SK-N-SH (cell line): ENCODE data around the gene BTBD9.

Source experiments
- EP300 ChIP-seq, 2 experiments: IDR thresholded peaks; 2 replicates each; pipeline versions ENCODE4 v1.4.0 to v1.6.1; 2012; ENCODE audit warnings: borderline replicate concordance in 1 of 2, low read depth in 1 of 2, low read length in 1 of 2
- POLR2AphosphoS5 ChIP-seq: IDR thresholded peaks from 2 replicates; pipeline ENCODE4 v1.6.1; 2012; ENCODE audit warnings: low read depth, low read length
- RXRA ChIP-seq: IDR thresholded peaks from 2 replicates; pipeline ENCODE4 v1.4.0; 2012; ENCODE audit warnings: low read depth, mild to moderate bottlenecking, borderline replicate concordance
- SMC3 ChIP-seq: IDR thresholded peaks from 2 replicates; pipeline ENCODE4 v1.6.1; 2012; ENCODE audit warnings: low read depth, low read length, improper control_type of control experiment
- TCF12 ChIP-seq: IDR thresholded peaks from 2 replicates; pipeline ENCODE4 v1.4.0; 2012
- TF ChIP-seq, protein P1 (sequence below): IDR thresholded peaks from 2 replicates; pipeline ENCODE4 v1.6.1; 2012; ENCODE audit warnings: mild to moderate bottlenecking, low read depth, low read length, moderate library complexity
- TF ChIP-seq, protein P2 (sequence below): fragments of 200-600 bp; sonication (generic); IDR thresholded peaks from 2 replicates; pipeline ENCODE4 v1.6.1; 2017; ENCODE audit warnings: antibody characterized with exemption, mild to moderate bottlenecking, moderate library complexity
- TF ChIP-seq, protein P3 (sequence below): IDR thresholded peaks from 2 replicates; pipeline ENCODE4 v1.4.0; 2012; ENCODE audit warnings: low read depth, borderline replicate concordance

DNA sequence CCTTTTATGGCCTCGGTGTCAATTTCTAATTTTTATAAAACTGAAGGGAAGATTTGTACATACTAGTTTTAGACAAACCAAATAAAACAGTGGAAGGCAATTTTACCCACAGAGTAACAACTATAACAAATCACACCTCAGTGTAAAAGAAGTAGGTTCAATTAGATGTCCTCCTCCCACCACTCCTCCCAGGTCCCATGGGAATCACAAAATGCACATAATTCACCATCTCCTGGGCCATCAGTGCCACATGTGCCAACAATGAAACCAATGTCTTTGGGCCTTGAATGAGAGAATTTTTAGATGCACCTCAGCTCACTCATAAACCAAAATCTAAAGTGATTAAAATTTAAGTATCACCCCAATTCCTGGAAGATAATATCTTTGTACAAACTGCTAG lies 267.8 kb downstream of the BTBD9 start:
- TF ChIP-seq, protein P1, sequence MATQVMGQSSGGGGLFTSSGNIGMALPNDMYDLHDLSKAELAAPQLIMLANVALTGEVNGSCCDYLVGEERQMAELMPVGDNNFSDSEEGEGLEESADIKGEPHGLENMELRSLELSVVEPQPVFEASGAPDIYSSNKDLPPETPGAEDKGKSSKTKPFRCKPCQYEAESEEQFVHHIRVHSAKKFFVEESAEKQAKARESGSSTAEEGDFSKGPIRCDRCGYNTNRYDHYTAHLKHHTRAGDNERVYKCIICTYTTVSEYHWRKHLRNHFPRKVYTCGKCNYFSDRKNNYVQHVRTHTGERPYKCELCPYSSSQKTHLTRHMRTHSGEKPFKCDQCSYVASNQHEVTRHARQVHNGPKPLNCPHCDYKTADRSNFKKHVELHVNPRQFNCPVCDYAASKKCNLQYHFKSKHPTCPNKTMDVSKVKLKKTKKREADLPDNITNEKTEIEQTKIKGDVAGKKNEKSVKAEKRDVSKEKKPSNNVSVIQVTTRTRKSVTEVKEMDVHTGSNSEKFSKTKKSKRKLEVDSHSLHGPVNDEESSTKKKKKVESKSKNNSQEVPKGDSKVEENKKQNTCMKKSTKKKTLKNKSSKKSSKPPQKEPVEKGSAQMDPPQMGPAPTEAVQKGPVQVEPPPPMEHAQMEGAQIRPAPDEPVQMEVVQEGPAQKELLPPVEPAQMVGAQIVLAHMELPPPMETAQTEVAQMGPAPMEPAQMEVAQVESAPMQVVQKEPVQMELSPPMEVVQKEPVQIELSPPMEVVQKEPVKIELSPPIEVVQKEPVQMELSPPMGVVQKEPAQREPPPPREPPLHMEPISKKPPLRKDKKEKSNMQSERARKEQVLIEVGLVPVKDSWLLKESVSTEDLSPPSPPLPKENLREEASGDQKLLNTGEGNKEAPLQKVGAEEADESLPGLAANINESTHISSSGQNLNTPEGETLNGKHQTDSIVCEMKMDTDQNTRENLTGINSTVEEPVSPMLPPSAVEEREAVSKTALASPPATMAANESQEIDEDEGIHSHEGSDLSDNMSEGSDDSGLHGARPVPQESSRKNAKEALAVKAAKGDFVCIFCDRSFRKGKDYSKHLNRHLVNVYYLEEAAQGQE: no peak
- TF ChIP-seq EP300 (IDR thresholded peaks at IDR 0.05; ENCODE audit: borderline replicate concordance in 1 of 2, low read depth in 1 of 2, low read length in 1 of 2) (no peak), TCF12 (no peak), POLR2AphosphoS5 (no peak), RXRA (no peak), SMC3 (no peak)
- TF ChIP-seq, protein P2, sequence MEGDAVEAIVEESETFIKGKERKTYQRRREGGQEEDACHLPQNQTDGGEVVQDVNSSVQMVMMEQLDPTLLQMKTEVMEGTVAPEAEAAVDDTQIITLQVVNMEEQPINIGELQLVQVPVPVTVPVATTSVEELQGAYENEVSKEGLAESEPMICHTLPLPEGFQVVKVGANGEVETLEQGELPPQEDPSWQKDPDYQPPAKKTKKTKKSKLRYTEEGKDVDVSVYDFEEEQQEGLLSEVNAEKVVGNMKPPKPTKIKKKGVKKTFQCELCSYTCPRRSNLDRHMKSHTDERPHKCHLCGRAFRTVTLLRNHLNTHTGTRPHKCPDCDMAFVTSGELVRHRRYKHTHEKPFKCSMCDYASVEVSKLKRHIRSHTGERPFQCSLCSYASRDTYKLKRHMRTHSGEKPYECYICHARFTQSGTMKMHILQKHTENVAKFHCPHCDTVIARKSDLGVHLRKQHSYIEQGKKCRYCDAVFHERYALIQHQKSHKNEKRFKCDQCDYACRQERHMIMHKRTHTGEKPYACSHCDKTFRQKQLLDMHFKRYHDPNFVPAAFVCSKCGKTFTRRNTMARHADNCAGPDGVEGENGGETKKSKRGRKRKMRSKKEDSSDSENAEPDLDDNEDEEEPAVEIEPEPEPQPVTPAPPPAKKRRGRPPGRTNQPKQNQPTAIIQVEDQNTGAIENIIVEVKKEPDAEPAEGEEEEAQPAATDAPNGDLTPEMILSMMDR: no peak
- TF ChIP-seq, protein P3, sequence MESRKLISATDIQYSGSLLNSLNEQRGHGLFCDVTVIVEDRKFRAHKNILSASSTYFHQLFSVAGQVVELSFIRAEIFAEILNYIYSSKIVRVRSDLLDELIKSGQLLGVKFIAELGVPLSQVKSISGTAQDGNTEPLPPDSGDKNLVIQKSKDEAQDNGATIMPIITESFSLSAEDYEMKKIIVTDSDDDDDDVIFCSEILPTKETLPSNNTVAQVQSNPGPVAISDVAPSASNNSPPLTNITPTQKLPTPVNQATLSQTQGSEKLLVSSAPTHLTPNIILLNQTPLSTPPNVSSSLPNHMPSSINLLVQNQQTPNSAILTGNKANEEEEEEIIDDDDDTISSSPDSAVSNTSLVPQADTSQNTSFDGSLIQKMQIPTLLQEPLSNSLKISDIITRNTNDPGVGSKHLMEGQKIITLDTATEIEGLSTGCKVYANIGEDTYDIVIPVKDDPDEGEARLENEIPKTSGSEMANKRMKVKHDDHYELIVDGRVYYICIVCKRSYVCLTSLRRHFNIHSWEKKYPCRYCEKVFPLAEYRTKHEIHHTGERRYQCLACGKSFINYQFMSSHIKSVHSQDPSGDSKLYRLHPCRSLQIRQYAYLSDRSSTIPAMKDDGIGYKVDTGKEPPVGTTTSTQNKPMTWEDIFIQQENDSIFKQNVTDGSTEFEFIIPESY: no peak
